Sigmoid colon (tissue), 4 donors: Measurements from ENCODE around the gene ZNF705A.

Experiments
- EP300 ChIP-seq, 4 donors: sonication (generic); formaldehyde crosslinking; IDR thresholded peaks; one replicate each; pipeline ENCODE4 v1.6.1; 2017; ENCODE audit warnings: antibody characterized with exemption in 4 of 4
- POLR2A ChIP-seq, 2 donors: fragments of 450-650 bp; IDR thresholded peaks; one replicate each; pipeline ENCODE4 v1.6.1; 2016; ENCODE audit warnings: antibody characterized with exemption in 2 of 2, mild to moderate bottlenecking in 2 of 2, moderate library complexity in 2 of 2
- POLR2AphosphoS5 ChIP-seq, 4 donors: sonication (generic); formaldehyde crosslinking; IDR thresholded peaks; one replicate each; pipeline ENCODE4 v1.6.1; 2017; ENCODE audit warnings: antibody characterized with exemption in 4 of 4
- TF ChIP-seq, protein P1 (sequence below), 4 experiments: fragments of 450-650 bp in 3 of 4; fragments of 200-600 bp in 1 of 4; IDR thresholded peaks; one replicate each; pipeline ENCODE4 v1.5.1; 2016 to 2019; ENCODE audit warnings: antibody characterized with exemption in 4 of 4, mild to moderate bottlenecking in 3 of 4, moderate library complexity in 2 of 4

DNA sequence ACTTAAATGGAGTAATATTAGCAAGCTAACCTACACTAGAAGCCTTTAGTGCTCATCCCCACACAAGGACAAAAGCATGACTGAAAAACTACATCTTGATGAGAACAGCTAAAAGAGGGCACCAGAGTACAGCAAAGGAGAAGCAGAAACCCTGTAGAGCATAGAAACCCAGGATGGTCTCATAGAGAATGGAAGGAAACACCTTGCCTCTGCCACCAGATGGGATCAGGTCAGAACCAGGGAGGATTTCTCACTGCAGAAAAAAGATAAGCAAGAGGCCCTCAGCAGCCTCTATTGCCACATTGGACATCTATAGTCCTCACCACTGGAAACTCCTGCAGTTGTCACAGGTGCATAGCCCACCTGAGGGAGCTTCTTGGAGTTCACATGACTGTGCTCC lies 13.6 kb upstream of the ZNF705A start:
- TF ChIP-seq POLR2A (IDR thresholded peaks at IDR 0.05) = no peak
- TF ChIP-seq EP300 (IDR thresholded peaks at IDR 0.05) = no peak
- TF ChIP-seq, protein P1, sequence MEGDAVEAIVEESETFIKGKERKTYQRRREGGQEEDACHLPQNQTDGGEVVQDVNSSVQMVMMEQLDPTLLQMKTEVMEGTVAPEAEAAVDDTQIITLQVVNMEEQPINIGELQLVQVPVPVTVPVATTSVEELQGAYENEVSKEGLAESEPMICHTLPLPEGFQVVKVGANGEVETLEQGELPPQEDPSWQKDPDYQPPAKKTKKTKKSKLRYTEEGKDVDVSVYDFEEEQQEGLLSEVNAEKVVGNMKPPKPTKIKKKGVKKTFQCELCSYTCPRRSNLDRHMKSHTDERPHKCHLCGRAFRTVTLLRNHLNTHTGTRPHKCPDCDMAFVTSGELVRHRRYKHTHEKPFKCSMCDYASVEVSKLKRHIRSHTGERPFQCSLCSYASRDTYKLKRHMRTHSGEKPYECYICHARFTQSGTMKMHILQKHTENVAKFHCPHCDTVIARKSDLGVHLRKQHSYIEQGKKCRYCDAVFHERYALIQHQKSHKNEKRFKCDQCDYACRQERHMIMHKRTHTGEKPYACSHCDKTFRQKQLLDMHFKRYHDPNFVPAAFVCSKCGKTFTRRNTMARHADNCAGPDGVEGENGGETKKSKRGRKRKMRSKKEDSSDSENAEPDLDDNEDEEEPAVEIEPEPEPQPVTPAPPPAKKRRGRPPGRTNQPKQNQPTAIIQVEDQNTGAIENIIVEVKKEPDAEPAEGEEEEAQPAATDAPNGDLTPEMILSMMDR (IDR thresholded peaks at IDR 0.05) = no peak
- TF ChIP-seq POLR2AphosphoS5 (IDR thresholded peaks at IDR 0.05) = no peak
